ENCODE results near the gene INIP. TPM values are rescaled to one million over a fixed set of nuclear protein-coding genes. Genes with fewer than 3 reads are reported as not detected.
"Not testable (repeated sequence)": the region's sequence is repeated elsewhere in the genome, so short reads cannot be mapped to it uniquely, and the experiment has no call there.

The INIP gene
- total RNA-seq, 1 experiment from 2014 or later = 31.9 TPM

DNA sequence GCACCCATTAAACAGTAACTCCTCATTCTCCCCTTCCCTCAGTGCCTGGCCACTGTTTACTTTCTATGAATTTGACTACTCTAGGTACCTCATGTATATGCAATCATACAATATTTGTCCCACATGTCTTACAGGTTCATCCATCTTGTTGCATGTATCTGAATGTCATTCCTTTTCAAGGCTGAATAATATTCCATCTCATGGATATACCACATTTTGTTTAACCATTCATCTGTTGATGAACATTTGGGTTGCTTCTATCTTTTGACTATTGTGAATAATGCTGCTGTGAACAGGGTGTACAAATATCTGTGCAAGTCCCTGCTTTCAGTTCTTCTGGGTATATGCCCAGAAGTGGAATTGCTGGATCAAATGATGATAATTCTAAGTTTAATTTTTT lies 40.9 kb downstream of the INIP start:
- TF ChIP-seq, protein P1, sequence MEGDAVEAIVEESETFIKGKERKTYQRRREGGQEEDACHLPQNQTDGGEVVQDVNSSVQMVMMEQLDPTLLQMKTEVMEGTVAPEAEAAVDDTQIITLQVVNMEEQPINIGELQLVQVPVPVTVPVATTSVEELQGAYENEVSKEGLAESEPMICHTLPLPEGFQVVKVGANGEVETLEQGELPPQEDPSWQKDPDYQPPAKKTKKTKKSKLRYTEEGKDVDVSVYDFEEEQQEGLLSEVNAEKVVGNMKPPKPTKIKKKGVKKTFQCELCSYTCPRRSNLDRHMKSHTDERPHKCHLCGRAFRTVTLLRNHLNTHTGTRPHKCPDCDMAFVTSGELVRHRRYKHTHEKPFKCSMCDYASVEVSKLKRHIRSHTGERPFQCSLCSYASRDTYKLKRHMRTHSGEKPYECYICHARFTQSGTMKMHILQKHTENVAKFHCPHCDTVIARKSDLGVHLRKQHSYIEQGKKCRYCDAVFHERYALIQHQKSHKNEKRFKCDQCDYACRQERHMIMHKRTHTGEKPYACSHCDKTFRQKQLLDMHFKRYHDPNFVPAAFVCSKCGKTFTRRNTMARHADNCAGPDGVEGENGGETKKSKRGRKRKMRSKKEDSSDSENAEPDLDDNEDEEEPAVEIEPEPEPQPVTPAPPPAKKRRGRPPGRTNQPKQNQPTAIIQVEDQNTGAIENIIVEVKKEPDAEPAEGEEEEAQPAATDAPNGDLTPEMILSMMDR (IDR thresholded peaks at IDR 0.05; ENCODE audit: insufficient read depth in 1 of 2, low read depth in 1 of 2, low read length in 1 of 2, severe bottlenecking in 1 of 2, unreplicated experiment in 1 of 2) = no peak
- no peak overlapping the region for H3K4me3 ChIP-seq (ENCODE audit: low read depth, low read length)
- CTCF ChIA-PET = no interaction called here

DNA sequence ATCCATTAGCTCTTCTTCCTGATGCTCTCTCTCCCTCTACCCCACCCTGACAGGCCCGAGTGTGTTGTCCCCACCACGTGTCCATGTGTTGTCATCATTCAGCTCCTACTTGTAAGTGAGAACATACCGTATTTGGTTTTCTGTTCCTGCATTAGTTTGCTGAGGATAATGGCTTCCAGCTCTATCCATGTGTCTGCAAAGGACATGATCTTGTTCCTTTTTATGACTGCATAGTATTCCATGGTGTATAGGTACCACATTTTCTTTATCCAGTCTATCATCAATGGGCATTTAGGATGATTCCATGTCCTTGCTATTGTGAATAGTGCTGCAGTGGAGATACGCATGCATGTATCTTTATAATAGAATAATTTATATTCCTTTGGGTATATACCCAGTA lies 44.7 kb downstream of the INIP start:
- CTCF ChIA-PET; BruUV-seq (replicated peaks); H3K4me3 Mint-ChIP-seq (ENCODE audit: unreplicated experiment); H3K9me3 ChIP-seq; DNase-seq; H3K27me3 ChIP-seq (replicated peaks; ENCODE audit: control insufficient read depth, insufficient read depth, low read length); H3K4me3 ChIP-seq (ENCODE audit: low read depth, low read length); H3K27ac Mint-ChIP-seq (ENCODE audit: unreplicated experiment); POLR2A ChIA-PET; H3K4me1 Mint-ChIP-seq (ENCODE audit: low read depth, unreplicated experiment); H3K4me1 ChIP-seq; intact Hi-C loops (cut with micrococcal nuclease; ENCODE audit: unreplicated experiment); H3K36me3 ChIP-seq (ENCODE audit: control insufficient read depth, insufficient read depth, low read length); H3K36me3 Mint-ChIP-seq (ENCODE audit: insufficient read depth, unreplicated experiment); H3K27me3 Mint-ChIP-seq (ENCODE audit: insufficient read depth, unreplicated experiment): not testable (repeated sequence)
- peaks cover 16% of the 10 kb centered on the region for H3K9me3 Mint-ChIP-seq (ENCODE audit: unreplicated experiment)

More for the DNA sequence above, 40.9 kb downstream of the INIP start:
- no peak overlapping the region for H3K4me3 Mint-ChIP-seq (ENCODE audit: unreplicated experiment)
- H3K27ac Mint-ChIP-seq (ENCODE audit: unreplicated experiment) = no peak overlapping the region
- Histone ChIP-seq H3K9me3 (0 out of 2 replicates have a peak, but pooled peaks cover 3% of the 10 kb centered on the region), H3K27me3 (replicated peaks; ENCODE audit: control insufficient read depth, insufficient read depth, low read length) (no peaks in the 10 kb centered on the region), H3K36me3 (ENCODE audit: control insufficient read depth, insufficient read depth, low read length) (no peaks in the 10 kb centered on the region), H3K4me1 (peaks cover 10% of the 10 kb centered on the region)
- DNase-seq = no peak
- intact Hi-C loops (cut with micrococcal nuclease; ENCODE audit: unreplicated experiment) = no loop called here
- H3K9me3 Mint-ChIP-seq (ENCODE audit: unreplicated experiment) = peaks cover 32% of the 10 kb centered on the region
- no TSS peak for BruUV-seq (replicated peaks)
- POLR2A ChIA-PET = no interaction called here
- H3K4me1 Mint-ChIP-seq (ENCODE audit: low read depth, unreplicated experiment) = peaks cover 13% of the 10 kb centered on the region
- no peaks in the 10 kb centered on the region for H3K36me3 Mint-ChIP-seq (ENCODE audit: insufficient read depth, unreplicated experiment)
- H3K27me3 Mint-ChIP-seq (ENCODE audit: insufficient read depth, unreplicated experiment) = no peaks in the 10 kb centered on the region

DNA sequence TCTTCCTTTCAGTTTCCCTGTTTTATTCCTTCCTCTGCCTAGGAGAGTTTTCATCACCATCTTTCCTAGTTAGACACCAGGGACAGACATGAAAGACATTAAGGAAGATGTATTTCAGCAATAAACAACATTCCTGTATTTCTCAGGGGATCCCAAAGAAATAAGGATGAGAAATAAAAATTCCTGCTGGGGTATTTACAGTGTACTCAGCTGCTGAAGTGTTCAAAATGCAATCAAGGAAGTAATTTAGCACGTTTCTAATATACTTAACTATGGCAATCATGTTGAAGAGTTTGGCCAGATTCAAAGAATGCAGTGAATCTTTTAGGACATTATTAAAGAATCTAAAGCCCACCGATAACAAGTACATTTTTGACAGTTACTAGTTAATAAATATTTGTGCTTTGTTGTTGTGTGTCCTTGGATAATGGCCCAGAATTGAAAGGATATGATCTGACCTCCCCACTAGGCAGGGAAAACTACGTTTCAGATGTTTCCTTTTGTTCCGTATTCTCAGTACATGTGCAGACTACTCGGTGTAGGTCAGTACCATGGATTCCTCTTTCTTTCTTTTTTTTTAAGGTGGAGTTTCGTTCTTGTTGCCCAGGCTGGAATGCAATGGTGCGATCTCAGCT lies 46.8 kb downstream of the INIP start:
- no peaks in the 10 kb centered on the region for H3K9me3 Mint-ChIP-seq (ENCODE audit: unreplicated experiment)
- CTCF ChIA-PET = no interaction called here

More for the DNA sequence above, 46.8 kb downstream of the INIP start:
- no TSS peak for BruUV-seq (replicated peaks)
- no peak overlapping the region for H3K4me3 Mint-ChIP-seq (ENCODE audit: unreplicated experiment)
- H3K4me1 ChIP-seq = no peaks in the 10 kb centered on the region
- no peaks in the 10 kb centered on the region for H3K36me3 ChIP-seq (ENCODE audit: control insufficient read depth, insufficient read depth, low read length)
- DNase-seq = no peak
- POLR2A ChIA-PET = no interaction called here
- TF ChIP-seq, protein P1 (IDR thresholded peaks at IDR 0.05; ENCODE audit: insufficient read depth in 1 of 2, low read depth in 1 of 2, low read length in 1 of 2, severe bottlenecking in 1 of 2, unreplicated experiment in 1 of 2) = no peak
- no peak overlapping the region for H3K27ac Mint-ChIP-seq (ENCODE audit: unreplicated experiment)
- intact Hi-C loops (cut with micrococcal nuclease; ENCODE audit: unreplicated experiment) = no loop called here
- no peaks in the 10 kb centered on the region for H3K9me3 ChIP-seq
- no peaks in the 10 kb centered on the region for H3K4me1 Mint-ChIP-seq (ENCODE audit: low read depth, unreplicated experiment)
- no peaks in the 10 kb centered on the region for H3K27me3 Mint-ChIP-seq (ENCODE audit: insufficient read depth, unreplicated experiment)
- no peak overlapping the region for H3K4me3 ChIP-seq (ENCODE audit: low read depth, low read length)
- no peaks in the 10 kb centered on the region for H3K36me3 Mint-ChIP-seq (ENCODE audit: insufficient read depth, unreplicated experiment)
- H3K27me3 ChIP-seq (replicated peaks; ENCODE audit: control insufficient read depth, insufficient read depth, low read length) = no peaks in the 10 kb centered on the region
